Stimulated activated CD8-positive, alpha-beta memory T cell treated with anti-CD3 and anti-CD28 coated beads, Interleukin-12 subunit alpha, Interleukin-12 subunit beta, amount 100 ng/mL, for 1 hour (primary cell): ENCODE results near the gene TMEM97.
A peak's percentile ranks its signal among the peaks of the same experiment; 100 is the strongest.
"Not testable (repeated sequence)": the region's sequence is repeated elsewhere in the genome, so short reads cannot be mapped to it uniquely, and the experiment has no call there.

Experiments
- DNase-seq: peaks from one replicate; pipeline ENCODE4 v3.0.0-alpha.2; 2020; ENCODE audit warnings: low read depth

Gene TMEM97

GRCh38 chr17:28318759-28319597 lies at the start of gene TMEM97:
Gene TMEM97 (plus strand): TSS chr17:28319200. CDS start chr17:28319240, 40 bp downstream.
- peak; percentile 89 for DNase-seq

GRCh38 chr17:28270055-28270454 lies 48.9 kb upstream of the TMEM97 start:
- DNase-seq: no peak

DNA sequence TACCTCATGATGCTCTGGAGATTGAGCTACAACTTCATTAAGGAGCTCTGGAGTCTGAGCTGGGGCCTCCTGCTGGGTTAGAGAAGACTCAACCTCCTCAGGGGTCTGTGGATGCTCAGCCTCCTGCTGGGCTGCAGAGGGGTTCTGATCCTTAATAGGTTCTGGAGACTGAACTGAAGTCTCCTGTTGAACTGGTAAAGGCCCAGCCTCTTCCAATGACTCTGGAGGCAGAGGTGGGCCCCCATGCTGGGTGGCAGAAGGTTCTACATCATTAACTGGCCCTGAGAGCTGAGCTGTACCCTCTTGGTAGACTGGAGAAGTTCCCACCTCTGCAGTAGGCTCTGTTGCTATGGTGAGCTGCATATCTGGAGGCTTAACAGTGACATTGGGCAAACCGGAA lies 48.1 kb upstream of the TMEM97 start:
- DNase-seq: no peak

DNA sequence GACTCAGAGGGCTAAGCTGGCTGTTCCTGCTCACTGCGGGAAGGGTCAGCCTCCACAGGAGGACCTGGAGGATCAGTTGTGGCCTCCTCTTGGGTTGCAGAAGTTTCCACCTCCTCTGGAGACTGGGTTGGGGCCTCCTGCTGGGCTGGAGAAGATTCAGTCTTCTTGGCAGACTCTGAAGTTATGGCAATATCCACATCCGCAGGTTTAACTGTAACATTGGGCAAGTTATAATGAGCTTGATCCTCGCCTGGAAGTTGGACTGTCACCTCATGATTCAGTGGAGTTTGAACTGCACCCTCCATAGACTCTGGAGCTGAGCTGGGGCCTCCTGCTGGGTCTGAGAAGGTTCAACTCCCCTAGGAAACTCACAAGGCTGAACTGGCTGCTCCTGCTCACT lies 47.6 kb upstream of the TMEM97 start:
- DNase-seq: no peak

- DNase-seq: no peak
Measured at GRCh38 chr17:28272166-28272565, 46.8 kb upstream of the TMEM97 start.

DNA sequence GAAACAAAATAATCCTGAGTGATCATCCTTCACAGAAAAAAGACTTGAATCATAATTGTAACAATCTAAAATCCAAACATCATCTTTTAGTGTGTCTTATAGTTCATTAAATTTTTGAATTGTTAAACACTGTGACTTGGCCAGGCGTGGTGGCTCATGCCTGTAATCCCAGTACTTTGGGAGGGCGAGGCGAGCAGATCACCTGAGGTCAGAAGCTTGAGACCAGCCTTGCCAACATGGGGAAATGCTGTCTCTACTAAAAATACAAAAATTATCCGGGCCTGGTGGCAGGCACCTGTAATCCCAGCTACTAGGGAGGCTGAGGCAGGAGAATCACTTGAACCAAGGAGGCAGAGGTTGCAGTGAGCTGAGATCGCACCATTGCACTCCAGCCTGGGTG lies 45.7 kb upstream of the TMEM97 start:
- not testable (repeated sequence) for DNase-seq

GRCh38 chr17:28274591-28275265 lies 44.3 kb upstream of the TMEM97 start:
- no peak for DNase-seq

DNA sequence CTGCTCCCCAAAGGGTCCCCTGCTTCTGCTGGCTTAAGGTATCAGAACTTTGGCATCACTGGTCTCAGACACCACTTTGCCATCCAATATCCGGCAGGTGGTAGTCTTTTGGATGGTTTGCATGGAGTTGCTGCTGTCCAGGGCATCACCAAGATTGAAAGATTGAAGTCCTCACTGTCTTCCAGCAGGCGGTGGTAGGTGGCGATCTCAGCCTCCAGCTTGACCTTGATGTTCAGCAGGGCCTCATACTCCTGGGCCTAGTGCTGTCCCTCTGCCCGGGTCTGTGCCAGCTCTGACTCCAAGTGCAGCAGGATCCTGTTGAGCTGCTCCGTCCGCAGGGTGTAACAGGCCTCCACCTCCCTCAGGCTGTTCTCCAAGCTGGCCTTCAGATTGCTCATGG lies 43.0 kb upstream of the TMEM97 start:
- no peak for DNase-seq

GRCh38 chr17:28279411-28279810 lies 39.6 kb upstream of the TMEM97 start:
- no peak for DNase-seq

- DNase-seq: no peak
Measured at GRCh38 chr17:28280826-28281225, 38.2 kb upstream of the TMEM97 start.

GRCh38 chr17:28282596-28282995 lies 36.4 kb upstream of the TMEM97 start:
- DNase-seq: no peak

GRCh38 chr17:28285965-28286364 lies 33.0 kb upstream of the TMEM97 start:
- no peak for DNase-seq

GRCh38 chr17:28290703-28291102 lies 28.3 kb upstream of the TMEM97 start:
- DNase-seq: no peak

- no peak for DNase-seq
Measured at GRCh38 chr17:28291780-28292330, 27.1 kb upstream of the TMEM97 start.

DNA sequence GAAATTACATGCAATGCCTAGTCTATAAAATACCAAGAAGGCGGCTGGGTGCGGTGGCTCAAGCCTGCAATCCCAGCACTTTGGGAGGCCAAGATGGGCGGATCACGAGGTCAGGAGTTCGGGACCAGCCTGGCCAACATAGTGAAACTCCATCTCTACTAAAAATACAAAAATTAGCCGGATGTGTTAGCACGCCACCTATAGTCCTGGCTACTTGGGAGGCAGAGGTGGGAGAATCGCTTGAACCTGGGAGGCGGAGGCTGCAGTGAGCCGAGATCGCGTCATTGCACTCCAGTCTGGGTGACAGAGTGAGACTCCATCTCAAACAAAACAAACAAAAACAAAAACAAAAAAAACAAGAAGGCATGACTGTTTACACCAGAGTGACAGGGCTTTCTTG lies 26.1 kb upstream of the TMEM97 start:
- DNase-seq: not testable (repeated sequence)

DNA sequence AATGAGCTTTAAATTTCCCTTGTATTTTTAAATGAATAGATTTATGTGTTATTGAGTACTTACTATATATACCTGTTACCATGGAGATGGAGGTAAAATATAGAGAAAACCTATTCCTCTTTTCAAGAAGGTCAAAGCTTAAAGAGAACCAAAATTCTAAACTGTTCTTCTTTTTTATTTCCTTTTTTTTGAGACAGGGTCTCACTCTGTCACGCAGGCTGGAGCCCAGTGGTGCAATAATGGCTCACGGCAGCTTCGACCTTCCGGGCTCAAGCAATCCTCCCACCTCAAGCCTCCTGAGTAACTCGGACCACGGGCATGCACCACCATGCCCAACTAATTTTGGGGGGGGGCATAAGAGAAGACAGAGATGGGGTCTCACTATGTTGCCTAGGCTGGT lies 25.0 kb upstream of the TMEM97 start:
- no peak for DNase-seq

GRCh38 chr17:28295677-28296578 lies 23.1 kb upstream of the TMEM97 start:
- no peak for DNase-seq

DNA sequence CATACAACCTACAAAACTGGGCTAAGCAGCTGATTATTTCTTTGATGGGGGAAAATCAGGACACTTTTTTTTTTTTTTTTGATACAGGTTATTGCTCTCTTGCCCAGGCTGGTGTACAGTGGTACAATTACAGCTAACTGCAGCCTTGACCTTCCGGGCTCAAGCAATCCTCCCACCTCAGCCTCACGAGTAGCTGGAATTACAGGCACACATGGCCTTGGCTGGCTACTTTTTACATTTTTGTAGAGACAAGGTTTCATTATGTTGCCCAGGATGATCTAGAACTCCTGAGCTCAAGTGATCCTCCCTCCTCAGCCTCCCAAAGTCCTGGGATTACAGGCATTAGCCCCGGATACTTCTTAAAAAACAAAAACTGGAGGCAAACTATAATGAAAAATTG lies 20.6 kb upstream of the TMEM97 start:
- no peak for DNase-seq

GRCh38 chr17:28306954-28307401 lies 12.0 kb upstream of the TMEM97 start:
- no peak for DNase-seq

DNA sequence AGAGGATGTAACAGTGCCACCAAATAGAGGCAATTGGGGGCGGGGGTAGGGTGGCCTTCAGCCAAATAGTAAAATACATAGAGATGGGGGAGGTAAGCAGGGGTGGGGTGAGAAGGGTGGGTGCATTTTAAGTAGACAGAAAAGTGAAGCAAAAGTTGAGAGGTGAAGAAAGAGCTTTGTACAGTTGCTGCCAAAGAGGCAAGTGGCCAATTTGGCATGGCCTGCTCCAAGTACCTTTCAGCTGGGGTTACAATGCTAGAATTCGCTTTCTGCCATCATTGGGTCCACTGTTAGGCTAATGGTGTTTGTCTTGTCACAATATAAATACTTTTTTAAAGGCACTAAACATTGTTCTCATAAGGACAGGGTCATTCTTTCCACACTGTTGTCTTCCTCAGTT lies 5.2 kb upstream of the TMEM97 start:
- DNase-seq: no peak

DNA sequence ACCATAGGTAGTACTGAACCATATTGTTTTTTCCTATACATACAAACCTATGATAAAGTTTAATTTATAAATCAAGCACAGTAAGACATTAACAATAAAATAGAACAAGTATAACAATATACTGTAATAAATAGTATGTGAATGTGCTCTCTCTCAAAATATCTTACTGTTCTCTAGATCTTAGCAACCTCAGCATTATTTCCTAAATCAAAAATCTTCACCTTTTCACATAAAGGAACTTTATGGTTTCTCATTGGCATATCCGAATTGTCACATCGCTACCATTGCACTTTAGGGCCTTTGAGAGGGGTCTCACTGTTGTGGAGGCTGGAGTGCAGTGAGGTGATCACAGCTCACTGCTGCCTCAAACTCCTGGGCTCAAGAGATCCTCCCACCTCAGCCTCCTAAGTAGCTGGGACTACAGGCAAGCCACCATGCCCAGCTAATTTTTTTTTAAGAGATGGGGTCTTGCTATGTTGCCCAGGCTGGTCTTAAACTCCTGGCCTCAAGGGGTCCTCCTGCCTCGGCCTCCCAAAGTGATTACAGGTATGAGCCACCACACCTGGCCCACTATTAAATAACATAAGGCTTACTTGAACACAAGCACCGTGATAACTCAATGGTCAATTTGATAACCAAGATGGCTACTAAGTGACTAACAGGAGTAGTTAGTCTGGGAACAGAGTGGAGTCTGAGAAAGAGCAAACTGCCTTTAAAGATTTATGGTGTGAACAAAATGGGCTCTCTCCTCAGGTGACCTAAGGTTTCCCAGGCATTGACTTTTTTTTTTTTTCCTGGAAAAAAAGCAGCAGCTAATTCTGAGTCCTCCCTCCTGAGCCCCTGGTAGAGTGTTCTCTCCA lies 2.9 kb upstream of the TMEM97 start:
- no peak for DNase-seq
